NCI-H146 (cell line): ENCODE measurements around the gene FOXK2.

Source experiments
- DNase-seq: peaks from one replicate; lab custom pipeline; 2025; lab: John Stamatoyannopoulos, UW

FOXK2 gene

GRCh38 chr17:82590881-82591539 is 71.5 kb downstream of the FOXK2 start:
- DNase-seq = no peak

GRCh38 chr17:82592289-82592766 is 72.8 kb downstream of the FOXK2 start:
- DNase-seq = no peak

- no peak for DNase-seq
Observed at GRCh38 chr17:82592767-82593589, 73.4 kb downstream of the FOXK2 start.

GRCh38 chr17:82593590-82594087 is 74.1 kb downstream of the FOXK2 start:
- DNase-seq = no peak

- no peak for DNase-seq
Observed at GRCh38 chr17:82594571-82594970, 75.0 kb downstream of the FOXK2 start.

GRCh38 chr17:82595893-82596292 is 76.4 kb downstream of the FOXK2 start:
- DNase-seq = no peak

GRCh38 chr17:82596296-82596695 is 76.8 kb downstream of the FOXK2 start:
- DNase-seq = no peak

GRCh38 chr17:82596837-82597672 is 77.5 kb downstream of the FOXK2 start:
- DNase-seq = no peak

GRCh38 chr17:82598256-82599119 is 79.0 kb downstream of the FOXK2 start:
- DNase-seq = no peak

- DNase-seq = no peak
Observed at GRCh38 chr17:82599674-82600661, 80.4 kb downstream of the FOXK2 start.

GRCh38 chr17:82600731-82601446 is 81.4 kb downstream of the FOXK2 start:
- DNase-seq = no peak

- no peak for DNase-seq
Observed at GRCh38 chr17:82601447-82602000, 82.0 kb downstream of the FOXK2 start.

- no peak for DNase-seq
Observed at GRCh38 chr17:82602487-82602886, 83.0 kb downstream of the FOXK2 start.

GRCh38 chr17:82602986-82603710 is 83.6 kb downstream of the FOXK2 start:
- no peak for DNase-seq

- no peak for DNase-seq
Observed at GRCh38 chr17:82603981-82604448, 84.5 kb downstream of the FOXK2 start.

- DNase-seq = no peak
Observed at GRCh38 chr17:82604532-82604931, 85.0 kb downstream of the FOXK2 start.

GRCh38 chr17:82605939-82606600 is 86.5 kb downstream of the FOXK2 start:
- no peak for DNase-seq

GRCh38 chr17:82608816-82609215 is 89.3 kb downstream of the FOXK2 start:
- no peak for DNase-seq
